ENCODE measurements around the gene ZBTB8B.
A peak's percentile ranks its signal among the peaks of the same experiment; 100 is the strongest.
"Not testable (repeated sequence)": the region's sequence is repeated elsewhere in the genome, so short reads cannot be mapped to it uniquely, and the experiment has no call there.

The ZBTB8B gene

GRCh38 chr1:32464716-32465577 is at the start of gene ZBTB8B:
TSS of gene ZBTB8B (plus strand) at chr1:32465072. CDS start at chr1:32470625, 5,553 bp downstream.
- DNase-seq = peak; percentile 41

- no peak for DNase-seq
Measured at GRCh38 chr1:32421775-32422174, 43.1 kb upstream of the ZBTB8B start.

GRCh38 chr1:32426489-32427255 is 38.2 kb upstream of the ZBTB8B start:
- DNase-seq = no peak

- DNase-seq = no peak
Measured at GRCh38 chr1:32427264-32427963, 37.5 kb upstream of the ZBTB8B start.

GRCh38 chr1:32431736-32432400 is 33.0 kb upstream of the ZBTB8B start:
- no peak for DNase-seq

GRCh38 chr1:32438136-32438535 is 26.7 kb upstream of the ZBTB8B start:
- no peak for DNase-seq

- DNase-seq = not testable (repeated sequence)
Measured at GRCh38 chr1:32438777-32439176, 26.1 kb upstream of the ZBTB8B start.

- DNase-seq = not testable (repeated sequence)
Measured at GRCh38 chr1:32441467-32441866, 23.4 kb upstream of the ZBTB8B start.

- no peak for DNase-seq
Measured at GRCh38 chr1:32447469-32448185, 17.2 kb upstream of the ZBTB8B start.

GRCh38 chr1:32448186-32448772 is 16.6 kb upstream of the ZBTB8B start:
- DNase-seq = peak; percentile 79

- peak; percentile 68 for DNase-seq
Measured at GRCh38 chr1:32448773-32449456, 16.0 kb upstream of the ZBTB8B start.

GRCh38 chr1:32449457-32449831 is 15.4 kb upstream of the ZBTB8B start:
- not testable (repeated sequence) for DNase-seq

GRCh38 chr1:32454726-32455125 is 10.1 kb upstream of the ZBTB8B start:
- DNase-seq = peak; percentile 20

- DNase-seq = no peak
Measured at GRCh38 chr1:32455958-32456357, 8.9 kb upstream of the ZBTB8B start.

GRCh38 chr1:32458798-32459197 is 6.1 kb upstream of the ZBTB8B start:
- DNase-seq = not testable (repeated sequence)

GRCh38 chr1:32462977-32463376 is 1.9 kb upstream of the ZBTB8B start:
- not testable (repeated sequence) for DNase-seq

GRCh38 chr1:32464191-32464715 is 619 bp upstream of the ZBTB8B start:
- DNase-seq = no peak

- no peak for DNase-seq
Measured at GRCh38 chr1:32465578-32465933, 684 bp downstream of the ZBTB8B start.

GRCh38 chr1:32466761-32467160 is 1.9 kb downstream of the ZBTB8B start:
- no peak for DNase-seq

- no peak for DNase-seq
Measured at GRCh38 chr1:32468791-32469190, 3.9 kb downstream of the ZBTB8B start.

- no peak for DNase-seq
Measured at GRCh38 chr1:32470431-32470830, 5.6 kb downstream of the ZBTB8B start.

All from RPMI8226 (cell line).